SH-SY5Y (cell line): ENCODE measurements around the gene ATP2C1.

Experiments used
- GATA2 ChIP-seq: IDR thresholded peaks from 2 replicates; pipeline ENCODE4 v1.6.1; 2011; ENCODE audit warnings: mild to moderate bottlenecking, low read depth, low read length
- GATA3 ChIP-seq: IDR thresholded peaks from 2 replicates; pipeline ENCODE4 v1.6.1; 2011; ENCODE audit warnings: low read depth, mild to moderate bottlenecking, low read length, moderate library complexity

GRCh38 chr3:130901463-130902204 lies 7.8 kb downstream of the ATP2C1 start:
- TF ChIP-seq GATA2 (no peak), GATA3 (no peak)
